NCI-H526 (cell line): ENCODE measurements around the gene TBC1D10A.
A peak's percentile ranks its signal among the peaks of the same experiment; 100 is the strongest.

Source experiments
- DNase-seq, 2 experiments: peaks; one replicate each; lab custom pipeline; 2025; lab: John Stamatoyannopoulos, UW

The TBC1D10A gene

GRCh38 chr22:30265823-30266444 lies 60.8 kb downstream of the TBC1D10A start:
- DNase-seq: no peak

- no peak for DNase-seq
These were observed 61.5 kb downstream of the TBC1D10A start for GRCh38 chr22:30265131-30265720.

GRCh38 chr22:30263883-30264282 lies 62.9 kb downstream of the TBC1D10A start:
- DNase-seq: no peak

GRCh38 chr22:30262917-30263741 lies 63.6 kb downstream of the TBC1D10A start:
- peak; percentile 11 to 71 for DNase-seq

GRCh38 chr22:30262112-30262511 lies 64.6 kb downstream of the TBC1D10A start:
- no peak for DNase-seq

- no peak for DNase-seq
These were observed 65.6 kb downstream of the TBC1D10A start for GRCh38 chr22:30261134-30261533.

- DNase-seq: no peak
These were observed 66.1 kb downstream of the TBC1D10A start for GRCh38 chr22:30260682-30261081.

GRCh38 chr22:30260276-30260675 lies 66.5 kb downstream of the TBC1D10A start:
- DNase-seq: no peak

GRCh38 chr22:30254314-30254713 lies 72.4 kb downstream of the TBC1D10A start:
- DNase-seq: no peak

GRCh38 chr22:30253205-30253852 lies 73.4 kb downstream of the TBC1D10A start:
- DNase-seq: no peak

GRCh38 chr22:30252411-30253204 lies 74.1 kb downstream of the TBC1D10A start:
- DNase-seq: no peak

GRCh38 chr22:30251711-30252110 lies 75.0 kb downstream of the TBC1D10A start:
- DNase-seq: no peak

GRCh38 chr22:30250661-30251267 lies 76.0 kb downstream of the TBC1D10A start:
- DNase-seq: no peak

GRCh38 chr22:30250039-30250565 lies 76.6 kb downstream of the TBC1D10A start:
- DNase-seq: no peak

- no peak for DNase-seq
These were observed 77.4 kb downstream of the TBC1D10A start for GRCh38 chr22:30249049-30250038.

GRCh38 chr22:30248484-30248883 lies 78.3 kb downstream of the TBC1D10A start:
- DNase-seq: no peak

- DNase-seq: no peak
These were observed 78.8 kb downstream of the TBC1D10A start for GRCh38 chr22:30247974-30248373.

- no peak for DNase-seq
These were observed 79.2 kb downstream of the TBC1D10A start for GRCh38 chr22:30247561-30247960.

GRCh38 chr22:30246814-30247376 lies 79.8 kb downstream of the TBC1D10A start:
- DNase-seq: no peak
